Esophagus squamous epithelium (tissue), 5 donors: Measurements from ENCODE around the gene RAB8A. TPM values are rescaled to one million over a fixed set of nuclear protein-coding genes. Genes with fewer than 3 reads are reported as not detected.

ENCODE experiments used
- DNase-seq: peaks from one replicate; lab custom pipeline; 2025; lab: John Stamatoyannopoulos, UW
- H3K27ac ChIP-seq, 4 donors: fragments of 200-600 bp; sonication (generic); one replicate each; pipeline ENCODE4 v1.5.1; 2016 to 2019; ENCODE audit warnings: mild to moderate bottlenecking in 1 of 4
- H3K27me3 ChIP-seq, 4 donors: fragments of 200-600 bp; sonication (generic); 1 replicate in 3 of 4; 2 replicates in 1 of 4; pipeline versions ENCODE4 v1.5.1 to v1.6.0; 2017 to 2021; ENCODE audit warnings: antibody characterized with exemption in 1 of 4
- H3K36me3 ChIP-seq, 3 donors: fragments of 200-600 bp; sonication (generic); one replicate each; pipeline ENCODE4 v1.5.1; 2016 to 2019
- H3K4me1 ChIP-seq, 3 donors: fragments of 200-600 bp; sonication (generic); one replicate each; pipeline ENCODE4 v1.5.1; 2017 to 2019
- H3K4me3 ChIP-seq, 4 donors: fragments of 200-600 bp; sonication (generic); 1 replicate in 3 of 4; 2 replicates in 1 of 4; pipeline ENCODE4 v1.5.1; 2016 to 2019; ENCODE audit warnings: mild to moderate bottlenecking in 2 of 4, moderate library complexity in 1 of 4
- H3K9me3 ChIP-seq, 3 donors: fragments of 200-600 bp; sonication (generic); one replicate each; pipeline ENCODE4 v1.5.1; 2016 to 2019
- POLR2A ChIP-seq, 4 donors: fragments of 450-650 bp; IDR thresholded peaks; one replicate each; pipeline ENCODE4 v1.6.1; 2017; ENCODE audit warnings: antibody characterized with exemption in 4 of 4, mild to moderate bottlenecking in 4 of 4, moderate library complexity in 3 of 4
- WGBS, 2 donors: methylation state at CpG; one replicate each; pipeline ENCODE4 v1.1.5; 2018; 5-methylcytosine and 5-hydroxymethylcytosine counted together
- intact Hi-C: fragments of 100-400 bp; cut with DNase I; formaldehyde crosslinking; loops from one replicate; pipeline ENCODE4 v1.15.0; 2022
- total RNA-seq, 4 donors: library from RNA; depleted of rRNA; stranded (reverse); fragments of >200 nt; gene quantifications; one replicate each; pipeline ENCODE4 v1.1.0, GENCODE V29; 2016
- TF ChIP-seq, protein P1 (sequence below), 6 experiments: fragments of 450-650 bp in 4 of 6; fragments of 200-600 bp in 2 of 6; sonication (generic) in 2 of 6; IDR thresholded peaks; one replicate each; pipeline ENCODE4 v1.5.1; 2016 to 2019; ENCODE audit warnings: antibody characterized with exemption in 6 of 6, mild to moderate bottlenecking in 4 of 6, moderate library complexity in 4 of 6
- donor health status: DM: yes; HTN: yes; CAD: no.

The RAB8A gene
- total RNA-seq, 4 donors from 2014 or later = 39.5 to 70.9 (median 46.4) TPM

DNA sequence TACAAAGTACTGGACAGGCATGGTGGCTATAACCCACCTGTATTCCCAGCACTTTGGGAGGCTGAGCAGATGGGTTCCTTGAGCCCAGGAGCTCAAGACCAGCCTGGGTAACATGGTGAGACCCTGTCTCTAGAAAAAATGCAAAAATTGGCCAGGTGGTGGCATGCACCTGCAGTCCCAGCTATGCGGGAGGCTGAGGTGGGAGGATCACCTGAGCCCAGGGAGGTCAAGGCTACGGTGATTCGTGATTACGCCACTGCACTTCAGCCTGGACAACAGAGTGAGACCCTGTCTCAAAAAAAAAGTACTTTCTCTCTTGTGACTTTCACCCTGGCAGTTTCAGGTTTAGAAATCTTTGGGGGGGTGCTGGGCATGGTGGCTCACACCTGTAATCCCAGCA lies 11.2 kb upstream of the RAB8A start:
- Histone ChIP-seq H3K36me3 (peaks cover 30 to 88% (median 59%) of the 10 kb centered on the region in 3 donors), H3K4me1 (peaks cover 0 to 34% (median 22%) of the 10 kb centered on the region in 3 donors), H3K27me3 (no peaks in the 10 kb centered on the region), H3K9me3 (no peaks in the 10 kb centered on the region), H3K27ac (peak overlapping the region in 1 of 4 donors; percentile 22), H3K4me3 (no peak overlapping the region)
- intact Hi-C loops = no loop called here
- no peak for DNase-seq
- no peak for TF ChIP-seq POLR2A (IDR thresholded peaks at IDR 0.05)
- TF ChIP-seq, protein P1, sequence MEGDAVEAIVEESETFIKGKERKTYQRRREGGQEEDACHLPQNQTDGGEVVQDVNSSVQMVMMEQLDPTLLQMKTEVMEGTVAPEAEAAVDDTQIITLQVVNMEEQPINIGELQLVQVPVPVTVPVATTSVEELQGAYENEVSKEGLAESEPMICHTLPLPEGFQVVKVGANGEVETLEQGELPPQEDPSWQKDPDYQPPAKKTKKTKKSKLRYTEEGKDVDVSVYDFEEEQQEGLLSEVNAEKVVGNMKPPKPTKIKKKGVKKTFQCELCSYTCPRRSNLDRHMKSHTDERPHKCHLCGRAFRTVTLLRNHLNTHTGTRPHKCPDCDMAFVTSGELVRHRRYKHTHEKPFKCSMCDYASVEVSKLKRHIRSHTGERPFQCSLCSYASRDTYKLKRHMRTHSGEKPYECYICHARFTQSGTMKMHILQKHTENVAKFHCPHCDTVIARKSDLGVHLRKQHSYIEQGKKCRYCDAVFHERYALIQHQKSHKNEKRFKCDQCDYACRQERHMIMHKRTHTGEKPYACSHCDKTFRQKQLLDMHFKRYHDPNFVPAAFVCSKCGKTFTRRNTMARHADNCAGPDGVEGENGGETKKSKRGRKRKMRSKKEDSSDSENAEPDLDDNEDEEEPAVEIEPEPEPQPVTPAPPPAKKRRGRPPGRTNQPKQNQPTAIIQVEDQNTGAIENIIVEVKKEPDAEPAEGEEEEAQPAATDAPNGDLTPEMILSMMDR (IDR thresholded peaks at IDR 0.05) = no peak
- 86 to 100% methylated on average over 3 to 4 of the region's 4 CpGs for WGBS, 2 donors

DNA sequence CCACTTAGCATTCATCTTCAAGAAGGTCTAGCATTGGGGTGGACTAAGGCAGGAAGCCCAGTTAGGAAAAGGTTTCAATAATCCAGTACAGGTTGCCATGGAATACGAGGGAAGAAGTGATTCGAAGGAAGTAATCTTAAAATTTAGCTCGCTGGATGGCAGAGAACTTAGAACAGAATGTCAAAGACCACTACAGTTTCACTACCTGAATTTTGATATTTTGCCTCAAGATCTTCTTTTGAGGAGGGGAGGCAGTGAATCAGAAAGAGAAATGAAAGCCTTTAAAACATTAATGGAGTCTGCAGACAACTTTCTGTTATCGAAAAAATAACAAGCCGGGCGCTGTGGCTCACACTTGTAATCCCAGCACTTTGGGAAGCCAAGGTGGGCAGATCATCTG lies 7.0 kb upstream of the RAB8A start:
- WGBS, 2 donors = 80 to 87% methylated on average over 6 of the region's 6 CpGs
- H3K4me1 ChIP-seq = peaks cover 0 to 9% (median 0%) of the 10 kb centered on the region in 3 donors
- DNase-seq = no peak
- intact Hi-C loops = no loop called here
- no peaks in the 10 kb centered on the region for H3K27me3 ChIP-seq
- peaks cover 23 to 47% (median 33%) of the 10 kb centered on the region in 3 donors for H3K36me3 ChIP-seq
- TF ChIP-seq, protein P1 (IDR thresholded peaks at IDR 0.05) = no peak
- no peak for TF ChIP-seq POLR2A (IDR thresholded peaks at IDR 0.05)
- H3K9me3 ChIP-seq = no peaks in the 10 kb centered on the region
- H3K4me3 ChIP-seq = no peak overlapping the region
- peak overlapping the region in 3 of 4 donors; percentile 42 to 51 (median 42) for H3K27ac ChIP-seq

DNA sequence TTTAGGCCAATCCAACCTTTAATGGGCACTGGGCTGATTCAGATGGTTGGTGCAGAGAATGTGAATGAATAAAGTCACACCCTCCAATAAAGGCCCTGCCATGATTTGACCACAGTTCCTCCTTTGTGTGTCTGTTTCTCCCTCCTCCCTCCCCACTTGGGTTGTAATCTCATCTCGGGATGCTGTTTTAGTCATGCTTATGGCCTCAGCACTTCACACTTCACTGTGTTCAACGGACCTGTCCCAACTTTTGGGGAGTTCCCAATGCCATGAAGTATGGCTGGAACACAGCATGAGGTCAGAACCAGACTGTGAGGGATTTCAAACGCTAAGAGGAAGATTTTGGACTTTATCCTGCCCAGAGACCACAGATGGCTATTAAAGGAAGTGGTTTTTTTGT lies 5.6 kb upstream of the RAB8A start:
- peaks cover 5 to 17% (median 7%) of the 10 kb centered on the region in 3 donors for H3K4me1 ChIP-seq
- DNase-seq = no peak
- H3K27me3 ChIP-seq = no peaks in the 10 kb centered on the region
- intact Hi-C loops = no loop called here
- H3K27ac ChIP-seq = peak overlapping the region; percentile 24 to 58 (median 42)
- peaks cover 11 to 33% (median 25%) of the 10 kb centered on the region in 3 donors for H3K36me3 ChIP-seq
- no peaks in the 10 kb centered on the region for H3K9me3 ChIP-seq
- no peak overlapping the region for H3K4me3 ChIP-seq
- 17 to 18% methylated on average over 3 of the region's 3 CpGs for WGBS, 2 donors
- TF ChIP-seq, protein P1 (IDR thresholded peaks at IDR 0.05) = no peak
- no peak for TF ChIP-seq POLR2A (IDR thresholded peaks at IDR 0.05)

DNA sequence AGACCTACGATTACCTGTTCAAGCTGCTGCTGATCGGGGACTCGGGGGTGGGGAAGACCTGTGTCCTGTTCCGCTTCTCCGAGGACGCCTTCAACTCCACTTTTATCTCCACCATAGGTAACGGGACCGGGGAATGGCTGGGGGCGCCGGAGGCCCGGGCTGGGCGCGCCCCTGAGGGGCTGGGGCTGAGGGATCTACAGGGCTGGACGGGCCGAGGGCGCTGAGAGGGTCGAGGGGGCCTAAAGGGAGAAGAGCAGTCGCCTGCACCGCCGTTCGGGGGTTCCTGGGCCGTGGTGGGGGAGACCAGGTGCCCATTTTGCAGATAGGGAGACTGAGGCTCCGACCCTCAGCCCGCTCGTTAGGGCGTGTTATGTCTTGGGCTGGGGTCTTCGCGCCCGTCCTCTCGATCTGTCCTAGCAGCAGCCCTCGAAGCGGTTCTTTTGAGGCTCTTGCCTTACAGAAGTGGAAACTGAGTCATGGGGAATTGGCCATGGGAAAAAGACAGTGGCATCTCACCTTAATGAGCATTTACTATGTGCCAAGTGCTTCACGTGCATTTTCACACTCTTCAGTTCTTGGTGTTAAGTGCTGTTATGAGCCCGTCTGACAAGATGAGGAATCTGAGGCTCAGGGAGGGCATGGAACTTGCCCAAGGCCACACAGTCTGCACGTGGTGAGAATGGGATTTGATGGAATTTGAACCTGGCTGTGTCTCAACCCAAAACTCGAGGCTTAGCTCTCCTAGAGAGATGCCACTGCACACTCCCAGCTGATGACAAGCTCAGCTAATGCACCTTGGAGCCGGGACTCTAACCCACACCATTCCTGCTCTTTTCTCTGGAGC lies 442 bp downstream of the RAB8A start:
- intact Hi-C loops = loop anchor here (10.0 kb wide), 1 partner anchor 47 kb away; no protein-coding TSS in a partner anchor
- H3K9me3 ChIP-seq = no peaks in the 10 kb centered on the region
- H3K27ac ChIP-seq = peak overlapping the region; percentile 91 to 95 (median 94)
- WGBS, 2 donors = 0 to 3% methylated on average over 8 to 14 of the region's 37 CpGs
- H3K36me3 ChIP-seq = peaks cover 0 to 23% (median 0%) of the 10 kb centered on the region in 3 donors
- H3K4me1 ChIP-seq = peaks cover 16 to 55% (median 33%) of the 10 kb centered on the region in 3 donors
- H3K27me3 ChIP-seq = no peaks in the 10 kb centered on the region
- DNase-seq = no peak
- H3K4me3 ChIP-seq = peak overlapping the region; percentile 69 to 83 (median 76)
- TF ChIP-seq, protein P1 (IDR thresholded peaks at IDR 0.05) = no peak
- peak in 2 of 4 donors; percentile 30 to 75 for TF ChIP-seq POLR2A (IDR thresholded peaks at IDR 0.05)

DNA sequence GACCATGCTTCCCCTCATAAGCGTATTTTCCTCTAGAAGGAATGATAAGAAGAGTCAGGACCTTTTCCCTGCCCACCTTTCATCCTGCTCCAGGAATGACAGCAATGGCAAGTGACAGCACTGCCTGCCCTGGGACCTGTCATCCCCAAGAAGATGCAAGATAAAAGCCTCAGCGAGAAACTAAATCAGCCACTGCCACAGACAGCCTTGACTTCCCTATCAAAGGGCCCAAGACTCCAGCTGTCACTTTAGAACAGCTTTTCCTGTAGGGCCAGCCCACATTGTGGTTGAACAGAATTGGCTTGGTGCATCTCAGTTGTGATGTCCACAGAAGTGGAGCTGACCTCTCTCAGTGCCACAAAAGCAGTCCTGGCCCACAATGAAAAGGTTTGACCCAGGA lies 1.1 kb downstream of the RAB8A start:
- intact Hi-C loops = loop anchor here (10.0 kb wide), 1 partner anchor 48 kb away; no protein-coding TSS in a partner anchor

More for the DNA sequence above, 1.1 kb downstream of the RAB8A start:
- peaks cover 0 to 30% (median 0%) of the 10 kb centered on the region in 3 donors for H3K36me3 ChIP-seq
- no peaks in the 10 kb centered on the region for H3K9me3 ChIP-seq
- peak overlapping the region in 3 of 4 donors; percentile 76 to 83 (median 76) for H3K4me3 ChIP-seq
- peaks cover 16 to 50% (median 33%) of the 10 kb centered on the region in 3 donors for H3K4me1 ChIP-seq
- WGBS, 2 donors = 50% methylated on average over 1 of the region's 2 CpGs; no CpG with 5 or more reads in 1 of the 2 donors
- H3K27ac ChIP-seq = peak overlapping the region; percentile 91 to 95 (median 94)
- DNase-seq = no peak
- no peak for TF ChIP-seq POLR2A (IDR thresholded peaks at IDR 0.05)
- TF ChIP-seq, protein P1 (IDR thresholded peaks at IDR 0.05) = no peak
- no peaks in the 10 kb centered on the region for H3K27me3 ChIP-seq
